Body of pancreas (tissue), 4 donors: ENCODE measurements around the gene BCL2L2.

Source experiments
- POLR2A ChIP-seq, 3 donors: fragments of 450-650 bp; IDR thresholded peaks; one replicate each; pipeline ENCODE4 v1.6.1; 2016; ENCODE audit warnings: antibody characterized with exemption in 3 of 3, mild to moderate bottlenecking in 2 of 3
- TF ChIP-seq, protein P1 (sequence below), 7 experiments: fragments of 450-650 bp in 4 of 7; fragments of 200-600 bp in 3 of 7; sonication (generic) in 3 of 7; IDR thresholded peaks; one replicate each; pipeline ENCODE4 v1.5.1; 2016 to 2019; ENCODE audit warnings: antibody characterized with exemption in 7 of 7

DNA sequence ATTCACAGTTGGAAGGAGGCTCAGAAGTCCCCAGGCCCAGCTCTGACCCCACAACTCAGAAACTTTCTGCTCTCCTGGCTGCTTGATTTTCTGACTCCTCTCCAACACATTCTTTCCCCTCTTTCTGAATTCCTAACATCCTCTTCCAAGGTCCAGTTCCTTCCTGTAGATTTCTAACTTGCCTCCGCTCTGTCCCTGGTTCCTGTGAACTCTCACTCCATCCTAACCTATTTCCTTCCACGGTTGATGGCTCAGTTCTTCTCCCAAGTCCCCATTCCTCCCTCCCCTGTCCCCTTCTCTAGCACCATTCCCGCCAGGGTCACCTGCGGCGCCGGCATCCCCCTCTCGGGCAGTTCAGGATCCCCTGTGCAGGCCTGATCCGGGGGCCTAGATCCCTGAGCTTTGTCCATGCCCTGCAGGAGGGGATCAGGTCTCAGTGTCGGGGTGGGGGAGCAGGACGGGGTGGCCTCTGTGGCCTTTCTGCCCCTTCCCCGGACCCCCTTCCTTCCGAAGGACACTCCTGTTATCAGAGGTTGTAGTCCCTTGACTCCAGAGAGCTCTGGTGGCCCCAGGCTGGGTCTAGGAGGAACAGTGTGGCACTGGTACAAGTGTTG lies 52.0 kb downstream of the BCL2L2 start:
- no peak for TF ChIP-seq POLR2A (IDR thresholded peaks at IDR 0.05)
- TF ChIP-seq, protein P1, sequence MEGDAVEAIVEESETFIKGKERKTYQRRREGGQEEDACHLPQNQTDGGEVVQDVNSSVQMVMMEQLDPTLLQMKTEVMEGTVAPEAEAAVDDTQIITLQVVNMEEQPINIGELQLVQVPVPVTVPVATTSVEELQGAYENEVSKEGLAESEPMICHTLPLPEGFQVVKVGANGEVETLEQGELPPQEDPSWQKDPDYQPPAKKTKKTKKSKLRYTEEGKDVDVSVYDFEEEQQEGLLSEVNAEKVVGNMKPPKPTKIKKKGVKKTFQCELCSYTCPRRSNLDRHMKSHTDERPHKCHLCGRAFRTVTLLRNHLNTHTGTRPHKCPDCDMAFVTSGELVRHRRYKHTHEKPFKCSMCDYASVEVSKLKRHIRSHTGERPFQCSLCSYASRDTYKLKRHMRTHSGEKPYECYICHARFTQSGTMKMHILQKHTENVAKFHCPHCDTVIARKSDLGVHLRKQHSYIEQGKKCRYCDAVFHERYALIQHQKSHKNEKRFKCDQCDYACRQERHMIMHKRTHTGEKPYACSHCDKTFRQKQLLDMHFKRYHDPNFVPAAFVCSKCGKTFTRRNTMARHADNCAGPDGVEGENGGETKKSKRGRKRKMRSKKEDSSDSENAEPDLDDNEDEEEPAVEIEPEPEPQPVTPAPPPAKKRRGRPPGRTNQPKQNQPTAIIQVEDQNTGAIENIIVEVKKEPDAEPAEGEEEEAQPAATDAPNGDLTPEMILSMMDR (IDR thresholded peaks at IDR 0.05): no peak
